H1 (cell line): ENCODE results near the gene LTBP1. TPM values are rescaled to one million over a fixed set of nuclear protein-coding genes. Genes with fewer than 3 reads are reported as not detected.

ENCODE experiments used
- CTCF ChIA-PET: fragments of 300-600 bp; sonication (Branson Sonifier 250); formaldehyde crosslinking; loops from one replicate; lab custom pipeline; 2021; ENCODE audit not compliant: partially characterized antibody; lab: Charles Lee
- POLR2A ChIA-PET: fragments of 300-600 bp; sonication (Branson Sonifier 250); formaldehyde crosslinking; loops from one replicate; lab custom pipeline; 2021; ENCODE audit warnings: inconsistent platforms; ENCODE audit not compliant: partially characterized antibody; lab: Charles Lee
- DNase-seq, 2 experiments: peaks; one replicate each; pipeline versions ENCODE4 v3.0.0 to v3.0.0-alpha.2; 2010 to 2022; ENCODE audit warnings: low spot score in 2 of 2, low read depth in 1 of 2, mixed read lengths in 1 of 2
- FAIRE-seq: peaks from 2 replicates; lab custom pipeline; 2011; peaks lifted over from hg19 to GRCh38; lab: Jason Lieb, UNC
- H2AFZ ChIP-seq: 2 replicates; pipeline ENCODE4 v1.8.1; 2012; ENCODE audit warnings: low read length, inconsistent platforms
- H2AK5ac ChIP-seq: 2 replicates; pipeline ENCODE4 v1.6.1; 2013; ENCODE audit warnings: low read depth, low read length
- H2BK120ac ChIP-seq: replicated peaks from 2 replicates; pipeline ENCODE3; 2013; ENCODE audit warnings: low read depth, low read length, inconsistent platforms
- H2BK12ac ChIP-seq: 2 replicates; pipeline ENCODE4 v1.6.1; 2013; ENCODE audit warnings: low read depth, low read length
- H2BK15ac ChIP-seq: 2 replicates; pipeline ENCODE4 v1.6.1; 2013; ENCODE audit warnings: low read length
- H2BK20ac ChIP-seq: 2 replicates; pipeline ENCODE4 v1.6.1; 2013; ENCODE audit warnings: low read length
- H2BK5ac ChIP-seq: 2 replicates; pipeline ENCODE4 v1.6.1; 2013; ENCODE audit warnings: low read depth, low read length
- H3K14ac ChIP-seq: 2 replicates; pipeline ENCODE4 v1.6.1; 2013; ENCODE audit warnings: inconsistent platforms; ENCODE audit not compliant: insufficient read length
- H3K18ac ChIP-seq: 2 replicates; pipeline ENCODE4 v1.6.1; 2013; ENCODE audit warnings: low read length; ENCODE audit errors: extremely low read depth
- H3K23ac ChIP-seq: 2 replicates; pipeline ENCODE4 v1.6.1; 2013; ENCODE audit warnings: inconsistent platforms; ENCODE audit not compliant: insufficient read length
- H3K23me2 ChIP-seq: 2 replicates; pipeline ENCODE4 v1.6.1; 2013; ENCODE audit warnings: low read depth, low read length
- H3K27ac ChIP-seq: 2 replicates; pipeline ENCODE4 v1.6.1; 2011; ENCODE audit warnings: low read depth, low read length, inconsistent platforms
- H3K27me3 ChIP-seq, 4 experiments: replicated peaks in 1 of 4; 1 replicate in 1 of 4; 2 replicates in 3 of 4; pipeline versions ENCODE4 v1.6.1 to v1.8.1; 2011 to 2013; ENCODE audit warnings: low read length in 3 of 4, mild to moderate bottlenecking in 3 of 4, inconsistent platforms in 2 of 4, mixed read lengths in 2 of 4, moderate library complexity in 1 of 4; ENCODE audit not compliant: control insufficient read depth in 3 of 4, insufficient read depth in 3 of 4; ENCODE audit errors: extremely low read depth in 1 of 4
- H3K36me3 ChIP-seq, 4 experiments: 2 replicates each; pipeline versions ENCODE4 v1.6.1 to v1.8.1; 2011 to 2013; ENCODE audit warnings: mild to moderate bottlenecking in 4 of 4, low read length in 3 of 4, moderate library complexity in 2 of 4, control low read depth in 1 of 4, inconsistent platforms in 1 of 4; ENCODE audit not compliant: insufficient read depth in 4 of 4, control insufficient read depth in 2 of 4
- H3K4ac ChIP-seq: replicated peaks from 2 replicates; pipeline ENCODE3; 2013; ENCODE audit warnings: low read length, low read depth, mixed read lengths, inconsistent platforms; ENCODE audit not compliant: insufficient read length
- H3K4me1 ChIP-seq, 4 experiments: replicated peaks in 1 of 4; 1 replicate in 1 of 4; 2 replicates in 3 of 4; pipeline versions ENCODE4 v1.6.1 to v1.8.1; 2011 to 2013; ENCODE audit warnings: low read length in 3 of 4, inconsistent platforms in 2 of 4, mixed read lengths in 1 of 4; ENCODE audit not compliant: insufficient read depth in 4 of 4, control insufficient read depth in 3 of 4
- H3K4me2 ChIP-seq, 2 experiments: 2 replicates each; pipeline versions ENCODE4 v1.6.1 to v1.8.1; 2011 to 2013; ENCODE audit warnings: low read depth in 2 of 2, low read length in 2 of 2, control low read depth in 1 of 2, inconsistent platforms in 1 of 2, mild to moderate bottlenecking in 1 of 2; ENCODE audit not compliant: insufficient read depth in 1 of 2
- H3K4me3 ChIP-seq, 4 experiments: fragments of 200-600, 300-600 bp in 1 of 4; sonication (generic), shearing (Covaris generic), sonication (Bioruptor Twin) in 1 of 4; 2 replicates each; pipeline versions ENCODE4 v1.5.1 to v1.8.1; 2011 to 2016; ENCODE audit warnings: low read length in 4 of 4, low read depth in 3 of 4, control low read depth in 2 of 4, inconsistent platforms in 2 of 4, mild to moderate bottlenecking in 2 of 4, mixed read lengths in 1 of 4, moderate library complexity in 1 of 4; ENCODE audit not compliant: insufficient read depth in 2 of 4; ENCODE audit errors: extremely low read depth in 1 of 4
- H3K56ac ChIP-seq: replicated peaks from 2 replicates; pipeline ENCODE3; 2013; ENCODE audit warnings: low read depth, mild to moderate bottlenecking, mixed read lengths, low read length, inconsistent platforms; ENCODE audit not compliant: insufficient read length
- H3K79me1 ChIP-seq: 2 replicates; pipeline ENCODE4 v1.6.1; 2013; ENCODE audit warnings: low read depth, low read length, control low read depth
- H3K79me2 ChIP-seq, 2 experiments: 2 replicates each; pipeline versions ENCODE4 v1.6.1 to v1.8.1; 2012 to 2013; ENCODE audit warnings: low read length in 2 of 2, mild to moderate bottlenecking in 2 of 2, inconsistent platforms in 1 of 2; ENCODE audit not compliant: insufficient read depth in 2 of 2, control insufficient read depth in 1 of 2
- H3K9ac ChIP-seq, 4 experiments: replicated peaks in 1 of 4; 1 replicate in 1 of 4; 2 replicates in 3 of 4; pipeline versions ENCODE4 v1.6.1 to v1.8.1; 2011 to 2013; ENCODE audit warnings: low read depth in 3 of 4, low read length in 3 of 4, control low read depth in 2 of 4, mild to moderate bottlenecking in 2 of 4, moderate library complexity in 2 of 4, inconsistent platforms in 1 of 4; ENCODE audit errors: extremely low read depth in 1 of 4
- H3K9me3 ChIP-seq, 2 experiments: 2 replicates each; pipeline versions ENCODE4 v1.6.1 to v1.8.1; 2012 to 2013; ENCODE audit warnings: mild to moderate bottlenecking in 2 of 2, moderate library complexity in 2 of 2, control low read depth in 1 of 2, inconsistent platforms in 1 of 2, low read depth in 1 of 2, low read length in 1 of 2, mixed read lengths in 1 of 2; ENCODE audit not compliant: insufficient read depth in 2 of 2
- H4K20me1 ChIP-seq, 2 experiments: replicated peaks in 1 of 2; 2 replicates each; pipeline versions ENCODE3 to v1.8.1; 2011 to 2013; ENCODE audit warnings: inconsistent platforms in 2 of 2, low read length in 2 of 2, mild to moderate bottlenecking in 1 of 2; ENCODE audit not compliant: insufficient read depth in 2 of 2, control insufficient read depth in 1 of 2
- H4K5ac ChIP-seq: 2 replicates; pipeline ENCODE4 v1.6.1; 2013; ENCODE audit warnings: low read length, low read depth, mixed read lengths, inconsistent platforms; ENCODE audit not compliant: insufficient read length
- H4K8ac ChIP-seq: 2 replicates; pipeline ENCODE4 v1.8.0; 2013; ENCODE audit warnings: mild to moderate bottlenecking, moderate library complexity, low read length, inconsistent platforms; ENCODE audit not compliant: insufficient read depth; ENCODE audit errors: extremely low read depth
- H4K91ac ChIP-seq: replicated peaks from 2 replicates; pipeline ENCODE3; 2013; ENCODE audit warnings: low read length, mixed read lengths, inconsistent platforms; ENCODE audit not compliant: insufficient read length
- ASH2L ChIP-seq: fragments of 200-600, 300-600 bp; sonication (generic); IDR thresholded peaks from one replicate; pipeline ENCODE4 v1.7.1; 2017; ENCODE audit warnings: low read length
- ATF2 ChIP-seq: IDR thresholded peaks from 2 replicates; pipeline ENCODE4 v1.6.1; 2012; ENCODE audit warnings: low read length, inconsistent platforms
- CHD2 ChIP-seq: IDR thresholded peaks from 2 replicates; pipeline ENCODE4 v1.6.1; 2012; ENCODE audit warnings: low read length, improper control_type of control experiment
- GABPA ChIP-seq: IDR thresholded peaks from 2 replicates; pipeline ENCODE4 v1.6.1; 2011; ENCODE audit warnings: mild to moderate bottlenecking, low read length, moderate library complexity, borderline replicate concordance; ENCODE audit not compliant: insufficient read depth
- POU5F1 ChIP-seq: IDR thresholded peaks from 2 replicates; pipeline ENCODE4 v1.6.1; 2011; ENCODE audit warnings: low read depth, mild to moderate bottlenecking, low read length, moderate library complexity
- RNF2 ChIP-seq: fragments of 200-900, 300-1000 bp; sonication (generic); IDR thresholded peaks from 2 replicates; pipeline ENCODE4 v1.7.1; 2016; ENCODE audit warnings: borderline replicate concordance, low read depth, mild to moderate bottlenecking, antibody characterized with exemption, low read length; ENCODE audit not compliant: poor library complexity, severe bottlenecking; ENCODE audit errors: missing control alignments
- SIRT6 ChIP-seq: IDR thresholded peaks from one replicate; pipeline ENCODE4 v1.7.1; 2012; ENCODE audit warnings: low read length, inconsistent platforms
- SIX5 ChIP-seq: IDR thresholded peaks from 2 replicates; pipeline ENCODE4 v1.6.1; 2011; ENCODE audit warnings: mild to moderate bottlenecking, low read depth, low read length
- SP4 ChIP-seq: IDR thresholded peaks from 2 replicates; pipeline ENCODE4 v1.6.1; 2012; ENCODE audit warnings: low read length, inconsistent platforms
- SUZ12 ChIP-seq: fragments of 200-600 bp; sonication (generic); IDR thresholded peaks from 2 replicates; pipeline ENCODE4 v1.6.1; 2012; ENCODE audit warnings: mild to moderate bottlenecking, inconsistent platforms, low read length, moderate library complexity, mixed read lengths
- WGBS, 2 experiments: shearing (Covaris generic) in 1 of 2; methylation state at CpG; one replicate each; pipeline versions ENCODE4 v1.1.6 to v1.1.7; 2013 to 2015; ENCODE audit warnings: low lambda C conversion rate in 2 of 2, mixed read lengths in 2 of 2, inconsistent platforms in 1 of 2, low coverage in 1 of 2, missing lambda C conversion rate in 1 of 2; ENCODE audit not compliant: insufficient replicate concordance in 2 of 2, insufficient coverage in 1 of 2, insufficient read length in 1 of 2; ENCODE audit errors: extremely low coverage in 1 of 2, missing lambda C conversion rate in 1 of 2; 5-methylcytosine and 5-hydroxymethylcytosine counted together
- polyA plus RNA-seq, 7 experiments: library from polyadenylated mRNA; depleted of rRNA in 3 of 7; stranded (reverse) in 5 of 7; unstranded in 2 of 7; fragments of >200 nt in 5 of 7; fragments of 200-250 nt in 2 of 7; gene quantifications; 1 replicate in 5 of 7; 2 replicates in 1 of 7; 4 replicates in 1 of 7; pipeline versions ENCODE4 v1.2.1 to v1.2.3, GENCODE V29; 2011 to 2013; ENCODE audit warnings: missing spikeins in 2 of 7, mixed read lengths in 2 of 7
- total RNA-seq: library from RNA; stranded (reverse); fragmentation: NEBNext Ultra II Directional; extraction: Animal tissue kit (Norgen Biotek cat#: 25700); gene quantifications from 2 replicates; pipeline ENCODE4 v1.2.1, GENCODE V29; 2021
- TF ChIP-seq, protein P1 (sequence below): IDR thresholded peaks from 2 replicates; pipeline ENCODE4 v1.6.1; 2012; ENCODE audit warnings: inconsistent platforms

Gene LTBP1
- total and polyA plus RNA-seq, 2 of the 8 experiments (the other 6 are each of a cell fraction or from before 2014, with no cell fraction given) = 15.4 to 24.7 TPM

- no peak overlapping the region for H3K23ac ChIP-seq
- no peak overlapping the region for H4K8ac ChIP-seq
- FAIRE-seq (no peak), DNase-seq (no peak)
- H2BK120ac ChIP-seq = no peak overlapping the region
- H2AK5ac ChIP-seq = no peak overlapping the region
- TF ChIP-seq SIRT6 = no peak
- no peak for TF ChIP-seq GABPA
- no peak for TF ChIP-seq ATF2
- TF ChIP-seq SUZ12 = no peak
- no peak for TF ChIP-seq POU5F1
- TF ChIP-seq SP4 = no peak
- TF ChIP-seq, protein P1, sequence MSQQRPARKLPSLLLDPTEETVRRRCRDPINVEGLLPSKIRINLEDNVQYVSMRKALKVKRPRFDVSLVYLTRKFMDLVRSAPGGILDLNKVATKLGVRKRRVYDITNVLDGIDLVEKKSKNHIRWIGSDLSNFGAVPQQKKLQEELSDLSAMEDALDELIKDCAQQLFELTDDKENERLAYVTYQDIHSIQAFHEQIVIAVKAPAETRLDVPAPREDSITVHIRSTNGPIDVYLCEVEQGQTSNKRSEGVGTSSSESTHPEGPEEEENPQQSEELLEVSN = no peak
- no peak for TF ChIP-seq SIX5
- no peak for TF ChIP-seq ASH2L
- TF ChIP-seq CHD2 = no peak
- no peak for TF ChIP-seq RNF2
- H3K36me3 ChIP-seq = no peaks in the 10 kb centered on the region
- no peak overlapping the region for H2AFZ ChIP-seq
- no peak overlapping the region for H2BK12ac ChIP-seq
- no peaks in the 10 kb centered on the region for H3K79me2 ChIP-seq
- H4K5ac ChIP-seq = no peak overlapping the region
- no peak overlapping the region for H3K14ac ChIP-seq
- no peak overlapping the region for H3K9ac ChIP-seq
- 94% methylated on average over 4 of the region's 4 CpGs; no CpG with 5 or more reads in 1 of the 2 experiments for WGBS, 2 experiments
- no peak overlapping the region for H3K4ac ChIP-seq
- H3K4me3 ChIP-seq = no peak overlapping the region
- H3K56ac ChIP-seq = no peak overlapping the region
- no peaks in the 10 kb centered on the region for H3K79me1 ChIP-seq
- no peaks in the 10 kb centered on the region for H3K4me1 ChIP-seq
- no peaks in the 10 kb centered on the region for H3K23me2 ChIP-seq
- H3K27ac ChIP-seq = no peak overlapping the region
- H4K20me1 ChIP-seq = no peaks in the 10 kb centered on the region
- CTCF ChIA-PET = interaction anchor here (1.4 kb wide), 1 partner anchor 146 kb away, joined by 8 read pairs; no protein-coding TSS in a partner anchor
- no peak overlapping the region for H3K18ac ChIP-seq
- no peak overlapping the region for H2BK20ac ChIP-seq
- H2BK5ac ChIP-seq = no peak overlapping the region
- no peaks in the 10 kb centered on the region for H3K9me3 ChIP-seq
- H4K91ac ChIP-seq = no peak overlapping the region
- no peak overlapping the region for H2BK15ac ChIP-seq
- POLR2A ChIA-PET = no interaction called here
- H3K27me3 ChIP-seq = no peaks in the 10 kb centered on the region
- H3K4me2 ChIP-seq = no peak overlapping the region
Measured at GRCh38 chr2:33437297-33437696, 490.5 kb downstream of the LTBP1 start.
